Upper lobe of right lung (tissue), 1 donor: ENCODE data around the gene MBD3L3. TPM values are rescaled to one million over a fixed set of nuclear protein-coding genes. Genes with fewer than 3 reads are reported as not detected.
"Not testable (repeated sequence)": the region's sequence is repeated elsewhere in the genome, so short reads cannot be mapped to it uniquely, and the experiment has no call there.

Source experiments
- ATAC-seq: fragments of 200-7000 bp; cut with Tn5 transposase; one replicate; pipeline ENCODE4 v1.9.1; 2020; ENCODE audit warnings: mild to moderate bottlenecking, moderate library complexity
- DNase-seq: peaks from one replicate; pipeline ENCODE4 v3.0.0-alpha.2; 2020
- H3K27ac ChIP-seq: fragments of 200-600 bp; one replicate; pipeline ENCODE4 v1.8.0; 2022
- H3K27me3 ChIP-seq: fragments of 200-600 bp; one replicate; pipeline ENCODE4 v1.8.0; 2022; ENCODE audit warnings: mild to moderate bottlenecking
- H3K36me3 ChIP-seq: fragments of 200-600 bp; one replicate; pipeline ENCODE4 v1.8.0; 2022
- H3K4me1 ChIP-seq: fragments of 200-600 bp; one replicate; pipeline ENCODE4 v1.8.0; 2022
- H3K4me3 ChIP-seq: fragments of 200-600 bp; one replicate; pipeline ENCODE4 v1.8.0; 2022; ENCODE audit warnings: mild to moderate bottlenecking
- H3K9me3 ChIP-seq: fragments of 200-600 bp; one replicate; pipeline ENCODE4 v1.8.0; 2022
- CTCF ChIP-seq: fragments of 200-600 bp; IDR thresholded peaks from one replicate; pipeline ENCODE4 v1.8.0; 2022; ENCODE audit warnings: antibody characterized with exemption
- intact Hi-C: fragments of 100-400 bp; cut with DNase I; formaldehyde crosslinking; loops from one replicate; pipeline ENCODE4 v1.11.0; 2022
- total RNA-seq: library from RNA; stranded (reverse); fragmentation: NEBNext Ultra II Directional; extraction: Animal tissue kit (Norgen Biotek cat#: 25700); gene quantifications from one replicate; pipeline ENCODE4 v1.2.1, GENCODE V29; 2021
- donor health status: DM: no; HTN: yes; CAD: no; lungs with severe emphysema.

Gene MBD3L3
- total RNA-seq, 1 donor from 2014 or later = not detected

GRCh38 chr19:7052896-7053295 lies 5.6 kb downstream of the MBD3L3 start:
- H3K9me3 ChIP-seq, H3K4me3 ChIP-seq, H3K36me3 ChIP-seq, H3K27me3 ChIP-seq, DNase-seq, H3K27ac ChIP-seq, ATAC-seq, H3K4me1 ChIP-seq, intact Hi-C loops: not testable (repeated sequence)

- H3K27ac ChIP-seq, H3K9me3 ChIP-seq, ATAC-seq, H3K4me1 ChIP-seq, H3K4me3 ChIP-seq, intact Hi-C loops, H3K27me3 ChIP-seq, DNase-seq, H3K36me3 ChIP-seq: not testable (repeated sequence)
These were observed 7.1 kb downstream of the MBD3L3 start for GRCh38 chr19:7051421-7051820.

DNA sequence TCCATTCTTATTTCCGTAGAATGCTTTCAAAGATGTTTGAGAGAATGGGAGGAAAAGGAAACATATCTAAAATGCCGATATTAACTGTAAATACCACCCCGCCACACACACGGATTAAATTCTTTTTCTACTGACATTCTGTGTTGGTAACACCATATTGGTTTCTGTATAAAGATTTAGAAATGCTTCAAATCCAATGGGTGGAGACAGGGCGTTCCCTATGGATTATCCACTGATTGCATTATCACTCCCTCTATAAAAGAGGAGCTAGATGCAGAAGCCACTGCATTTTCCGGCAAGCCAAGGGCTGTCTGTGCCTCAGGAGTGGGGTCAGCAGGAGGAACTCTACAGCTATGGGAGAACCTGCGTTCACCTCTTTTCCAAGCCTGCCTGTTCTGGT lies 9.5 kb downstream of the MBD3L3 start, which contains the start of gene MBD3L2:
TSS of gene MBD3L2 (plus strand) at position 301 of the 400 bp plus-strand sequence. CDS start at position 354, 53 bp downstream.
- H3K27me3 ChIP-seq, H3K36me3 ChIP-seq, H3K4me3 ChIP-seq, ATAC-seq, H3K27ac ChIP-seq, H3K4me1 ChIP-seq, intact Hi-C loops, DNase-seq, H3K9me3 ChIP-seq: not testable (repeated sequence)

DNA sequence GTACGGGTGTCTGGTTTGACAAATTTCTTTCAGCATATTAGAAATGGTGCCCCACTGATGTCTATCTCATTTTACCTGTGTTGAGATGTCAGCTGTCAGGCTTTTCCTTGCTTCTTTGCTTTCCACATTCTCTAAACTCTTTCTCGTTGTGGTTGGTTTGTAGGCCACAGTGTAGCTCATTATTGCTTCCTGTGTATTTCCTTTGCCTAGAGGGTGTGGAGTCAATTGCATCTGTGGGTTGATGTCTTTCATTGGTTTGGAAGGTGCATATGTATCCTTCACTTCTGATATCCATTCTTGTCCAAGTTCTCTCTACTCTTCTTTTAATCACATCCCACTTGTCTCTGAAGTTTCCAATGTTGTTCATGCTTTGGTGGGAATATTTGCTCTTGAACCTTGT lies 16.9 kb downstream of the MBD3L3 start:
- ATAC-seq, H3K4me1 ChIP-seq, H3K9me3 ChIP-seq, H3K36me3 ChIP-seq, H3K4me3 ChIP-seq, intact Hi-C loops, H3K27ac ChIP-seq, H3K27me3 ChIP-seq, DNase-seq: not testable (repeated sequence)

DNA sequence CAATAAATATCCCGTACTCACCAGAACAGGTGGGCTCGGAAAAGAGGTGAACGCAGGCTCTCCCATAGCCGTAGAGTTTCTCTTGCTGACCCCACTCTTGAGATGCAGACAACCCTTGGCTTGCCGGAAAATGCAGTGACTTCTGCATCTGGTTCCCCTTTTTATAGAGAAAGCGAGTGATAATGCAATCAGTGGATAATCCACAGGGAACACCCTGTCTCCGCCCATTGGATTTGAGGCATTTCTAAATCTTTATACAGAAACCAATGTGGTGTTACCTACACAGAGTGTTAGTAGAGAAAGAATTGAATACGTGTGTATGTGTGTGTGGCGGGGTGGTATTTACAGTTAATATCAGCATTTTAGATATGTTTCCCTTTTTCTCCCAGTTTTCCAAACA lies 18.4 kb downstream of the MBD3L3 start, which contains the start of gene MBD3L4:
TSS of gene MBD3L4 (minus strand) at position 101 of the 400 bp plus-strand sequence. CDS start at position 66, 35 bp downstream.
- ATAC-seq, intact Hi-C loops, DNase-seq: not testable (repeated sequence)

DNA sequence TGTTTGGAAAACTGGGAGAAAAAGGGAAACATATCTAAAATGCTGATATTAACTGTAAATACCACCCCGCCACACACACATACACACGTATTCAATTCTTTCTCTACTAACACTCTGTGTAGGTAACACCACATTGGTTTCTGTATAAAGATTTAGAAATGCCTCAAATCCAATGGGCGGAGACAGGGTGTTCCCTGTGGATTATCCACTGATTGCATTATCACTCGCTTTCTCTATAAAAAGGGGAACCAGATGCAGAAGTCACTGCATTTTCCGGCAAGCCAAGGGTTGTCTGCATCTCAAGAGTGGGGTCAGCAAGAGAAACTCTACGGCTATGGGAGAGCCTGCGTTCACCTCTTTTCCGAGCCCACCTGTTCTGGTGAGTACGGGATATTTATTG lies 28.2 kb downstream of the MBD3L3 start, which contains the start of gene MBD3L5:
TSS of gene MBD3L5 (plus strand) at position 301 of the 400 bp plus-strand sequence. CDS start at position 335, 34 bp downstream.
- DNase-seq, H3K4me1 ChIP-seq, H3K27ac ChIP-seq, H3K4me3 ChIP-seq, ATAC-seq, intact Hi-C loops, H3K36me3 ChIP-seq, H3K9me3 ChIP-seq, H3K27me3 ChIP-seq: not testable (repeated sequence)

More for the DNA sequence above, 18.4 kb downstream of the MBD3L3 start, which contains the start of gene MBD3L4:
- H3K27me3 ChIP-seq, H3K27ac ChIP-seq, H3K36me3 ChIP-seq, H3K9me3 ChIP-seq, H3K4me3 ChIP-seq, H3K4me1 ChIP-seq: not testable (repeated sequence)

DNA sequence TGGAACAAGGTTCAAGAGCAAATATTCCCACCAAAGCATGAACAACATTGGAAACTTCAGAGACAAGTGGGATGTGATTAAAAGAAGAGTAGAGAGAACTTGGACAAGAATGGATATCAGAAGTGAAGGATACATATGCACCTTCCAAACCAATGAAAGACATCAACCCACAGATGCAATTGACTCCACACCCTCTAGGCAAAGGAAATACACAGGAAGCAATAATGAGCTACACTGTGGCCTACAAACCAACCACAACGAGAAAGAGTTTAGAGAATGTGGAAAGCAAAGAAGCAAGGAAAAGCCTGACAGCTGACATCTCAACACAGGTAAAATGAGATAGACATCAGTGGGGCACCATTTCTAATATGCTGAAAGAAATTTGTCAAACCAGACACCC lies 29.7 kb downstream of the MBD3L3 start:
- H3K27ac ChIP-seq, H3K9me3 ChIP-seq, ATAC-seq, H3K4me1 ChIP-seq, H3K4me3 ChIP-seq, DNase-seq, intact Hi-C loops, H3K27me3 ChIP-seq, H3K36me3 ChIP-seq: not testable (repeated sequence)

- H3K4me1 ChIP-seq, DNase-seq, ATAC-seq, H3K9me3 ChIP-seq, H3K27ac ChIP-seq, intact Hi-C loops, H3K27me3 ChIP-seq, H3K36me3 ChIP-seq, H3K4me3 ChIP-seq: not testable (repeated sequence)
These were observed 37.1 kb downstream of the MBD3L3 start, which contains the start of gene MBD3L2B for GRCh38 chr19:7021331-7021730. TSS of gene MBD3L2B (minus strand) at chr19:7021431. CDS start at chr19:7021397, 34 bp downstream.

DNA sequence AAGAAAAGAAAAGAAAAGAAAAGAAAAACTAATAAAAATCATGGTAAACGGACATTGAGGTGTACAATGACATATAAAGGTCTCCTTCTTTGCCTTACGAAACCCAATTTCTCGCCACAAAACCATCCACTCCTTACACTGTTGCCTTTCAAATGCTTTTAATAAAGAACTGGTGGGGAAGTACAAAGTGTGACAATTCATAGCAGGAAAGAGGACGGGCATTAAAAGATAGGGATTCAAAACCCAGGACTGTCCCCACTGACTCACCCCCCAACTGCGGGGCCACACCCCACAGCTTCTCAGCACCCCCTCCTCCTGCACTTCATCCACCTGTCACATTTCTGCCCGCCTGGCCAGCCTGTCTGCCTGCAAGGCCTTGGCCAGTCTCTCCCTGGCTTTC lies 39.6 kb downstream of the MBD3L3 start:
- intact Hi-C loops = no loop called here
- DNase-seq (no peak), ATAC-seq (no peak)
- Histone ChIP-seq H3K27ac (no peak overlapping the region), H3K9me3 (no peaks in the 10 kb centered on the region), H3K27me3 (no peaks in the 10 kb centered on the region), H3K4me3 (no peak overlapping the region), H3K4me1 (no peaks in the 10 kb centered on the region), H3K36me3 (no peaks in the 10 kb centered on the region)
- TF ChIP-seq CTCF = no peak

DNA sequence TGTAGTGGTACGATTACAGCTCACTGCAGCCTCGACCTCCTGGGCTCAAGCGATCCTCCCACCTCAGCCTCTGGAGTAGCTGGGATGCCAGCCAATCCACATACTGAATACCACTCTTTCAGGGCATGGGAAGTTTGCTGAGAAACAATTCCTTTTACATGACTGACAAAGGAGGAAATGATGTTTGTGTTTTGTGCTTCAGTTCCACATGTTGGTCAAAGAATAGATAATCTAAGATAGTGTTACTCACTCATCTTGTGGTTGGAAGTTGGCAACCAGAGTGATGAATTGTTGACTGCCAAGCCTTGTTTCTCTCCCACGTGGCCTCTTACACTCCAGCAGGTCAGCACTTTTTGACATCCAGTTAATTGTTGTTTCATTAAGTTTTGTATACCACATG lies 44.8 kb downstream of the MBD3L3 start:
- no peaks in the 10 kb centered on the region for H3K9me3 ChIP-seq
- peak; percentile 82 for ATAC-seq
- H3K27ac ChIP-seq = no peak overlapping the region
- no peak for DNase-seq
- H3K27me3 ChIP-seq = no peaks in the 10 kb centered on the region
- H3K4me3 ChIP-seq = no peak overlapping the region
- no peaks in the 10 kb centered on the region for H3K4me1 ChIP-seq
- no peak for TF ChIP-seq CTCF
- intact Hi-C loops = no loop called here
- H3K36me3 ChIP-seq = no peaks in the 10 kb centered on the region
